CD4-positive, alpha-beta T cell treated with Interleukin-21 for 1 hour (primary cell): ENCODE results near the gene GRM3.

Source experiments
- DNase-seq: peaks from one replicate; pipeline ENCODE4 v3.0.0-alpha.2; 2020

GRM3 gene

GRCh38 chr7:86790383-86790782, 146.7 kb downstream of the GRM3 start:
- DNase-seq, result no peak

GRCh38 chr7:86792260-86792659, 148.6 kb downstream of the GRM3 start:
- DNase-seq, result no peak

GRCh38 chr7:86793136-86793535, 149.4 kb downstream of the GRM3 start:
- DNase-seq, result no peak

GRCh38 chr7:86814661-86815379, 171.1 kb downstream of the GRM3 start:
- no peak for DNase-seq

- no peak for DNase-seq
These were observed 171.8 kb downstream of the GRM3 start for GRCh38 chr7:86815556-86815955.

GRCh38 chr7:86818903-86819302, 175.2 kb downstream of the GRM3 start:
- DNase-seq, result no peak

GRCh38 chr7:86823769-86824168, 180.1 kb downstream of the GRM3 start:
- DNase-seq, result no peak

GRCh38 chr7:86825264-86825663, 181.6 kb downstream of the GRM3 start:
- DNase-seq, result no peak

- no peak for DNase-seq
These were observed 183.2 kb downstream of the GRM3 start for GRCh38 chr7:86826948-86827347.

GRCh38 chr7:86833360-86833759, 189.7 kb downstream of the GRM3 start:
- DNase-seq, result no peak

GRCh38 chr7:86837235-86837634, 193.5 kb downstream of the GRM3 start:
- no peak for DNase-seq

- no peak for DNase-seq
These were observed 200.9 kb downstream of the GRM3 start for GRCh38 chr7:86844608-86845007.

GRCh38 chr7:86846494-86847190, 202.9 kb downstream of the GRM3 start:
- no peak for DNase-seq

GRCh38 chr7:86848226-86848625, 204.5 kb downstream of the GRM3 start:
- DNase-seq, result no peak

GRCh38 chr7:86851566-86851965, 207.9 kb downstream of the GRM3 start:
- DNase-seq, result no peak

GRCh38 chr7:86863452-86863851, 219.7 kb downstream of the GRM3 start:
- no peak for DNase-seq

- no peak for DNase-seq
These were observed 223.6 kb downstream of the GRM3 start for GRCh38 chr7:86867163-86867762.

- DNase-seq, result no peak
These were observed 232.4 kb downstream of the GRM3 start for GRCh38 chr7:86876146-86876545.

- no peak for DNase-seq
These were observed 240.4 kb downstream of the GRM3 start for GRCh38 chr7:86884152-86884551.

- no peak for DNase-seq
These were observed 245.8 kb downstream of the GRM3 start for GRCh38 chr7:86889501-86889900.

- DNase-seq, result no peak
These were observed 254.5 kb downstream of the GRM3 start for GRCh38 chr7:86898171-86898570.

- no peak for DNase-seq
These were observed 257.2 kb downstream of the GRM3 start for GRCh38 chr7:86900886-86901285.

- no peak for DNase-seq
These were observed 261.5 kb downstream of the GRM3 start for GRCh38 chr7:86904949-86905834.
